Hepatocyte (in vitro differentiated cells): ENCODE data around the gene SALL1. TPM values are rescaled to one million over a fixed set of nuclear protein-coding genes. Genes with fewer than 3 reads are reported as not detected.

ENCODE experiments used
- DNase-seq: peaks from one replicate; pipeline ENCODE4 v3.0.0-alpha.2; 2016; ENCODE audit warnings: low spot score
- H2AFZ ChIP-seq: fragments of 200-600 bp; sonication (generic); 2 replicates; pipeline ENCODE4 v1.6.0; 2016; ENCODE audit warnings: antibody characterized with exemption, mild to moderate bottlenecking
- H3K27ac ChIP-seq: fragments of 200-600 bp; sonication (generic); 2 replicates; pipeline ENCODE4 v1.5.1; 2016; ENCODE audit warnings: mild to moderate bottlenecking
- H3K27me3 ChIP-seq: fragments of 200-600 bp; sonication (generic); 2 replicates; pipeline ENCODE4 v1.6.1; 2016
- H3K36me3 ChIP-seq: fragments of 200-600 bp; sonication (generic); replicated peaks from 2 replicates; pipeline ENCODE4 v1.5.1; 2016; ENCODE audit warnings: low read depth; ENCODE audit not compliant: insufficient read depth
- H3K4me1 ChIP-seq: fragments of 200-600 bp; sonication (generic); 2 replicates; pipeline ENCODE4 v1.5.1; 2016; ENCODE audit warnings: mild to moderate bottlenecking, moderate library complexity; ENCODE audit not compliant: insufficient read depth
- H3K4me2 ChIP-seq: fragments of 200-600 bp; sonication (generic); 2 replicates; pipeline ENCODE4 v1.6.0; 2016
- H3K4me3 ChIP-seq: fragments of 200-600 bp; sonication (generic); 2 replicates; pipeline ENCODE4 v1.5.1; 2016; ENCODE audit warnings: mild to moderate bottlenecking
- H3K79me2 ChIP-seq: fragments of 200-600 bp; sonication (generic); 2 replicates; pipeline ENCODE4 v1.6.0; 2017; ENCODE audit warnings: mild to moderate bottlenecking
- H3K9me2 ChIP-seq: fragments of 200-600 bp; sonication (generic); replicated peaks from 2 replicates; pipeline ENCODE4 v1.6.0; 2017; ENCODE audit warnings: mild to moderate bottlenecking; ENCODE audit not compliant: insufficient read depth
- H3K9me3 ChIP-seq: fragments of 200-600 bp; sonication (generic); 2 replicates; pipeline ENCODE4 v1.5.1; 2016; ENCODE audit warnings: low read depth, mild to moderate bottlenecking
- H4K20me1 ChIP-seq: fragments of 200-600 bp; sonication (generic); 2 replicates; pipeline ENCODE4 v1.6.0; 2016; ENCODE audit warnings: mild to moderate bottlenecking; ENCODE audit not compliant: insufficient read depth, poor library complexity, severe bottlenecking
- EZH2 ChIP-seq: fragments of 200-600 bp; sonication (generic); IDR thresholded peaks from 2 replicates; pipeline ENCODE4 v1.6.1; 2016; ENCODE audit warnings: antibody characterized with exemption, mild to moderate bottlenecking, borderline replicate concordance
- EZH2phosphoT487 ChIP-seq: fragments of 200-600 bp; sonication (generic); IDR thresholded peaks from one replicate; pipeline ENCODE4 v1.6.1; 2018; ENCODE audit warnings: antibody characterized with exemption, mild to moderate bottlenecking, low read depth, moderate library complexity; ENCODE audit not compliant: unreplicated experiment, severe bottlenecking
- WGBS: methylation state at CpG from one replicate; pipeline ENCODE4 v1.1.6; 2016; ENCODE audit warnings: low lambda C conversion rate; ENCODE audit errors: missing lambda C conversion rate; 5-methylcytosine and 5-hydroxymethylcytosine counted together
- polyA plus RNA-seq: library from polyadenylated mRNA; unstranded; fragments of >200 nt; fragmentation: Nextera tagmentation; extraction: Ambion mirVana; gene quantifications from 2 replicates; pipeline ENCODE4 v1.2.1, GENCODE V29; 2016
- total RNA-seq: library from RNA; depleted of rRNA; stranded (reverse); fragments of >200 nt; gene quantifications from 2 replicates; pipeline ENCODE4 v1.2.3, GENCODE V29; 2014
- TF ChIP-seq, protein P1 (sequence below): fragments of 200-600 bp; sonication (generic); IDR thresholded peaks from 2 replicates; pipeline ENCODE4 v1.5.1; 2016; ENCODE audit warnings: antibody characterized with exemption, mild to moderate bottlenecking; ENCODE audit not compliant: poor library complexity

The SALL1 gene
- total and polyA plus RNA-seq, 2 experiments from 2014 or later = 2.4 to 5.4 TPM

DNA sequence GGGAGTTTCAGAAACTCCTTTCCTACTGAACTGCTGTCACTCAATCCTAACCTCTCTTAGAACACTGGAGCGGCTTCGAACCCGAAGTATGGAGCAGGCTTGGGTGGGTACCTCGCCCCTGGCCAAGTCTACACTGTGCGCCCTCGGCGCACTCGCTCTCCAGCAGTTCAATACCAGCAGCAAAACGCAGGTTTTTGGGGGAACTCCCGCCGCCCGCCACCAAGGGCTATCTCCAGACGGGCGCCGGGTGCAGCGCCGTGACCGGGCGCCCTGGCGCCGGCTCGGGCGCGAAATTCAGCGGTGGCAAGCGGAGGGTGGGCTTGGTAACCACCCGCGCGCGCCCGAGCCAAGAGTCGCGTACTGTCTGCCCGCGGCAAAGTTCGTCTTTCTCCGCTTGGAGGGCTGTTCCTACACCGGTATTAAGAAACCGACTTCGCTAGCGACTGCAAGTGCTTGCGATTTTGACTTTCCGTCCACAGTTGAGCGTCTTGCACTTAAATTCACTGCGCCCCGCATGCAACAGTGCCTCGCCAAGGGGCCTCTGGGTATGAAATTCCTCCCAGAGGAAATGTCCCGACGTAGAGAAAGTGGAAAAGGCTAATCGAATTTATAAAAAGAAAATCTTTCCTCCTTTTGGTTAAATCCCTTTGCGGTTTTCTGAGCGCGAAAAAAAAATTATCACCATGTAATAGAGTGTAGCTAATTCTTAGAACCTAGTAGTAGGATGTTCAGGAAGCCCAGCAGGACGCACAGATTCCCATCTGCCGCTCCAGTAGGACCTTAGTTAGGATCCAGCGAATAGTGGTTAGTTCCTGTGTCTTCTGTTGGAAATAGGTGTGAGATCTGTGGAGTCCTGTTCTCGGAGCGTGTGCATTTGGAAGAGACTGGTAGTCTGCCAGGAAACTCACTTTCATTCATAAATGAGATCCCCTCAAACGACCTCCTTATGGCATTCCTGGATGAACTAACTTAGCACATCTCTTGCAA lies 5.0 kb upstream of the SALL1 start:
- TF ChIP-seq EZH2phosphoT487 = peak; percentile 75
- peak; percentile 73 for TF ChIP-seq EZH2
- TF ChIP-seq, protein P1, sequence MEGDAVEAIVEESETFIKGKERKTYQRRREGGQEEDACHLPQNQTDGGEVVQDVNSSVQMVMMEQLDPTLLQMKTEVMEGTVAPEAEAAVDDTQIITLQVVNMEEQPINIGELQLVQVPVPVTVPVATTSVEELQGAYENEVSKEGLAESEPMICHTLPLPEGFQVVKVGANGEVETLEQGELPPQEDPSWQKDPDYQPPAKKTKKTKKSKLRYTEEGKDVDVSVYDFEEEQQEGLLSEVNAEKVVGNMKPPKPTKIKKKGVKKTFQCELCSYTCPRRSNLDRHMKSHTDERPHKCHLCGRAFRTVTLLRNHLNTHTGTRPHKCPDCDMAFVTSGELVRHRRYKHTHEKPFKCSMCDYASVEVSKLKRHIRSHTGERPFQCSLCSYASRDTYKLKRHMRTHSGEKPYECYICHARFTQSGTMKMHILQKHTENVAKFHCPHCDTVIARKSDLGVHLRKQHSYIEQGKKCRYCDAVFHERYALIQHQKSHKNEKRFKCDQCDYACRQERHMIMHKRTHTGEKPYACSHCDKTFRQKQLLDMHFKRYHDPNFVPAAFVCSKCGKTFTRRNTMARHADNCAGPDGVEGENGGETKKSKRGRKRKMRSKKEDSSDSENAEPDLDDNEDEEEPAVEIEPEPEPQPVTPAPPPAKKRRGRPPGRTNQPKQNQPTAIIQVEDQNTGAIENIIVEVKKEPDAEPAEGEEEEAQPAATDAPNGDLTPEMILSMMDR = no peak
- Histone ChIP-seq H3K9me3 (no peaks in the 10 kb centered on the region), H3K27me3 (peaks cover 92% of the 10 kb centered on the region), H3K79me2 (peaks cover 11% of the 10 kb centered on the region), H3K36me3 (no peaks in the 10 kb centered on the region), H3K4me1 (peaks cover 23% of the 10 kb centered on the region), H2AFZ (no peak overlapping the region), H4K20me1 (no peaks in the 10 kb centered on the region), H3K27ac (peak overlapping the region; percentile 97), H3K4me3 (peak overlapping the region; percentile 36), H3K4me2 (peak overlapping the region; percentile 82), H3K9me2 (no peaks in the 10 kb centered on the region)
- DNase-seq = peak; percentile 26
- 4% methylated on average over 59 of the region's 59 CpGs for WGBS

DNA sequence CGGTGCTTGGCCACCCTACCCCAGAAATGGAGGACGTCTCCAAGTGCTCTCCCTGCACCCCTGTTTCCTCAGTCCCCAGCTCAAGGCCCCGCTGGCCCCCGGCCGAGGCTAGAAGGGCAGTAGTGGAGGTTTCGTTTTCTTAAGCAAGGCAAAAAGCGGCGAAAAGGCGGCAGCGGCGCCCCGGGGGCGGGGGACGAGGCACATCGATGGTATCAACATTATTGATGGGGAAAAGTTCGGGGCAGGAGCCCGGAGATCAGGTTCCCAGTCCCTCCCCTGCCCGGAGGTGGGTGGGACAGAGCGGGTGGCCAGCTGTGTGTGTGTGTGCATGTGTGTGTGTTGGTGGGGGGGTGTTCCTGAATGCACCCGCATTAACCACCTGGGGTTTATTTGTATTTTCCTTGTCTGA lies 4.1 kb upstream of the SALL1 start:
- Histone ChIP-seq H2AFZ (no peak overlapping the region), H3K27ac (peak overlapping the region; percentile 97), H3K9me3 (no peaks in the 10 kb centered on the region), H3K27me3 (peaks cover 93% of the 10 kb centered on the region), H3K4me1 (peaks cover 23% of the 10 kb centered on the region), H3K36me3 (no peaks in the 10 kb centered on the region), H3K9me2 (no peaks in the 10 kb centered on the region), H3K4me2 (peak overlapping the region; percentile 82), H3K79me2 (peaks cover 19% of the 10 kb centered on the region), H4K20me1 (no peaks in the 10 kb centered on the region), H3K4me3 (peak overlapping the region; percentile 23)
- DNase-seq = no peak
- WGBS = 11% methylated on average over 20 of the region's 20 CpGs
- no peak for TF ChIP-seq EZH2

DNA sequence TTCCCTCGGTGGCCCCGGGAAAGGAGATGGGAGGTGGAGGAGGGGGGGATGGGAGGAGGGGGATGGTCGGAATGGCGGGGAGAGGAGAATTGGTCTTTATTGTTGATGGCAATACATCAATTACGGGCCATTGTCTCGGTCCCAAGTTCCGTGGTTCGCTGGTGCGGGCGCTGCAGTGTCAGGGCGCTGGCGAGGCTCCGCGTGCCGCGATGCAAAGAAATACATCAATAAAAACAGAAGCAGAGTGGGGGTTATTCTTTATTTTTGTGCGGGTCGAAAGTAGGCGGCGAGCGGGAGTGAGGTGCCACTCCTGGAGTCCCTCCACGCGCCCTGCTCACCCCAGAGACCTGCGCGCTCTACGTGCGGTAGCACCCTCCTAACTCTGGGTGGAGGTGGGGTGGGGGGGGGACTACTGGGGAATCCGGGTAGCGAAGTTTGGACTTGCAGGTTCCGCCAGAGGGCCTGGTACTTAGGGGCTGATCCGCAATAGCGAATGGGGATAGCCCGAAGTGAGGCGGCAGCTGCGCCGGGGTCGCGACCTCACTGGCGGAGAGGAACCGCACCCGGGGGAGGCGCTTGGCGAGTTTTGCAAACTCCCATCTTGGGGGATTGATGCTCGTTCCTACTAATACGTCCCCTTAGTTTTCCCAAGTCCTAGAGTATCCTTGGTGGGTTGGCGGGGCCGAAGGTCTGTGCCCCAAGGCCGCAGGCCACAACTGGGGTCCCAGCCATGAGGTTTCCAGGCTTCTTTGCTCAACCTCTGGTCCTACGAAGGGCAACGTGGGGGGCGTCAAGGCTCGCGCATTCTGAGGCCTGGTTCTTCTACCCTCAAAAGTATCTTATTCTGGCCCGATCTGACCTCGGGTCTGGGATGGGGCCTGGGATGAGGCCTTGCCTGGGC lies 3.5 kb upstream of the SALL1 start:
- peaks cover 93% of the 10 kb centered on the region for H3K27me3 ChIP-seq
- peaks cover 26% of the 10 kb centered on the region for H3K79me2 ChIP-seq
- 12% methylated on average over 48 of the region's 55 CpGs for WGBS
- no peaks in the 10 kb centered on the region for H4K20me1 ChIP-seq
- peaks cover 23% of the 10 kb centered on the region for H3K4me1 ChIP-seq
- peak; percentile 25 for DNase-seq
- H3K4me2 ChIP-seq = peak overlapping the region; percentile 82
- no peak overlapping the region for H3K4me3 ChIP-seq
- no peaks in the 10 kb centered on the region for H3K36me3 ChIP-seq
- no peaks in the 10 kb centered on the region for H3K9me2 ChIP-seq
- TF ChIP-seq, protein P1 = no peak
- TF ChIP-seq EZH2 = peak; percentile 68
- H3K27ac ChIP-seq = peak overlapping the region; percentile 97
- H3K9me3 ChIP-seq = no peaks in the 10 kb centered on the region
- H2AFZ ChIP-seq = no peak overlapping the region
